C4-2B (cell line): ENCODE data around the gene GBP7.

ENCODE experiments used
- ZFX ChIP-seq: fragments of 450-650 bp; IDR thresholded peaks from 2 replicates; pipeline ENCODE4 v1.6.1; 2017
- TF ChIP-seq, protein P1 (sequence below): fragments of 450-650 bp; conservative IDR thresholded peaks from 2 replicates; pipeline ENCODE4 v1.5.1; 2017; ENCODE audit warnings: mild to moderate bottlenecking

DNA sequence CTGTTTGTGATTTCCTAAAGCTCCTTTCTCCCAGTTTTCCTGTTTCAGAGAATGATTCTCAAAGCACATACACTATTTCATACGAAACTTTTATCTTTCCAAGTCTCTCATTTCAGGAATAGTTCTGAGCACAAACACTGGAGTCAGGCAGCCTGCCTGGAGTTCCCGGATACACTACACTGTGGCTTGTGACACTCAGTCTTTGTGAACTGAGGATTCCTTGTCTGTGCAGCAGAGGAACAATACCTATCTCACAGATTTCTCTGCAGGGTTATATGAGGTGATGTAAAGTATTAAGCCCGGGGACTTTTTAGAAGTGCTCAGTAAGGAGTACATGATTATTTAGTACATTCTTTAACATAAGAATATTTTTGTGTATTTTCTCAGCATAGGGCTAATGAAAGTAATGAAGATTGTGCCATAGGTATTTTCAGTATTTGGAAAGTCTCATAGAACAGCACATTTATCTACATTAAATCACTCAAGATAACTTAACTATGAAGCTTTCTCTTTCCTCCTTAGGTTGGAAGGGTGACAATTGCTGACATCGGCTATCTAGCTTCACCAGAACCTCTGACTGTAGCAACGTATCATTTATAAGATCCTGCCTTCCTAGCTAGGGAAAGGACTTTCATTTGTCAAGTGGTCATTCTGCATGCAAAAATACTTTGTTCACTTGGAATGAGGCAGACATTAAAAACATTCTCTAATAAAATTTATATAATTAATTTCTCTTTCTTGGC lies 62.8 kb downstream of the GBP7 start:
- TF ChIP-seq, protein P1, sequence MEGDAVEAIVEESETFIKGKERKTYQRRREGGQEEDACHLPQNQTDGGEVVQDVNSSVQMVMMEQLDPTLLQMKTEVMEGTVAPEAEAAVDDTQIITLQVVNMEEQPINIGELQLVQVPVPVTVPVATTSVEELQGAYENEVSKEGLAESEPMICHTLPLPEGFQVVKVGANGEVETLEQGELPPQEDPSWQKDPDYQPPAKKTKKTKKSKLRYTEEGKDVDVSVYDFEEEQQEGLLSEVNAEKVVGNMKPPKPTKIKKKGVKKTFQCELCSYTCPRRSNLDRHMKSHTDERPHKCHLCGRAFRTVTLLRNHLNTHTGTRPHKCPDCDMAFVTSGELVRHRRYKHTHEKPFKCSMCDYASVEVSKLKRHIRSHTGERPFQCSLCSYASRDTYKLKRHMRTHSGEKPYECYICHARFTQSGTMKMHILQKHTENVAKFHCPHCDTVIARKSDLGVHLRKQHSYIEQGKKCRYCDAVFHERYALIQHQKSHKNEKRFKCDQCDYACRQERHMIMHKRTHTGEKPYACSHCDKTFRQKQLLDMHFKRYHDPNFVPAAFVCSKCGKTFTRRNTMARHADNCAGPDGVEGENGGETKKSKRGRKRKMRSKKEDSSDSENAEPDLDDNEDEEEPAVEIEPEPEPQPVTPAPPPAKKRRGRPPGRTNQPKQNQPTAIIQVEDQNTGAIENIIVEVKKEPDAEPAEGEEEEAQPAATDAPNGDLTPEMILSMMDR = no peak
- TF ChIP-seq ZFX = no peak
